Peyer's patch (tissue), 4 donors: ENCODE measurements around the gene TMEM164. TPM values are rescaled to one million over a fixed set of nuclear protein-coding genes. Genes with fewer than 3 reads are reported as not detected.
A peak's percentile ranks its signal among the peaks of the same experiment; 100 is the strongest.
"Not testable (repeated sequence)": the region's sequence is repeated elsewhere in the genome, so short reads cannot be mapped to it uniquely, and the experiment has no call there.

Experiments used
- DNase-seq, 3 donors: peaks; one replicate each; pipeline ENCODE4 v3.0.0-alpha.2; 2017 to 2019
- H3K27ac ChIP-seq, 4 donors: fragments of 200-600 bp; sonication (generic); one replicate each; pipeline ENCODE4 v1.5.1; 2016 to 2019
- H3K27me3 ChIP-seq, 2 donors: fragments of 200-600 bp; sonication (generic); one replicate each; pipeline ENCODE4 v1.5.1; 2019
- H3K36me3 ChIP-seq, 3 donors: fragments of 200-600 bp; sonication (generic); one replicate each; pipeline ENCODE4 v1.5.1; 2016 to 2019
- H3K4me1 ChIP-seq, 4 donors: fragments of 200-600 bp; sonication (generic); one replicate each; pipeline ENCODE4 v1.5.1; 2016 to 2019
- H3K4me3 ChIP-seq, 4 donors: fragments of 200-600 bp; sonication (generic); 1 replicate in 3 of 4; 2 replicates in 1 of 4; pipeline ENCODE4 v1.5.1; 2016 to 2019; ENCODE audit warnings: mild to moderate bottlenecking in 1 of 4
- H3K9me3 ChIP-seq, 4 donors: fragments of 200-600 bp; sonication (generic); one replicate each; pipeline ENCODE4 v1.5.1; 2016 to 2019; ENCODE audit warnings: mild to moderate bottlenecking in 1 of 4
- CTCF ChIP-seq, 6 experiments: fragments of 450-650 bp in 4 of 6; fragments of 200-600 bp in 2 of 6; sonication (generic) in 1 of 6; IDR thresholded peaks; one replicate each; pipeline ENCODE4 v1.5.1; 2017 to 2019; ENCODE audit warnings: antibody characterized with exemption in 6 of 6, mild to moderate bottlenecking in 3 of 6, moderate library complexity in 1 of 6
- POLR2A ChIP-seq, 2 donors: fragments of 450-650 bp; IDR thresholded peaks; one replicate each; pipeline ENCODE4 v1.5.1; 2017; ENCODE audit warnings: antibody characterized with exemption in 2 of 2, mild to moderate bottlenecking in 2 of 2, moderate library complexity in 2 of 2
- total RNA-seq, 4 donors: library from RNA; depleted of rRNA; stranded (reverse); fragments of >200 nt; gene quantifications; one replicate each; pipeline ENCODE4 v1.1.0, GENCODE V29; 2016

Gene TMEM164
- total RNA-seq, 4 donors from 2014 or later = 25.6 to 79.7 (median 73.8) TPM

- TF ChIP-seq CTCF (IDR thresholded peaks at IDR 0.05) (peak; percentile 14 to 71 (median 54)), POLR2A (IDR thresholded peaks at IDR 0.05) (no peak)
- H3K9me3 ChIP-seq = no peaks in the 10 kb centered on the region
- H3K27me3 ChIP-seq = no peaks in the 10 kb centered on the region
- H3K27ac ChIP-seq = no peak overlapping the region
- no peaks in the 10 kb centered on the region for H3K4me1 ChIP-seq
- no peak overlapping the region for H3K4me3 ChIP-seq
- DNase-seq = peak in 2 of 3 donors; percentile 22 to 64
- no peaks in the 10 kb centered on the region for H3K36me3 ChIP-seq
Measured at GRCh38 chrX:110146521-110146920, 143.6 kb downstream of the TMEM164 start.

- DNase-seq = no peak
- Histone ChIP-seq H3K36me3 (no peaks in the 10 kb centered on the region), H3K9me3 (no peaks in the 10 kb centered on the region), H3K4me1 (no peaks in the 10 kb centered on the region), H3K27me3 (no peaks in the 10 kb centered on the region), H3K4me3 (no peak overlapping the region), H3K27ac (no peak overlapping the region)
- TF ChIP-seq POLR2A (IDR thresholded peaks at IDR 0.05) = no peak
Measured at GRCh38 chrX:110153244-110153643, 150.3 kb downstream of the TMEM164 start.

GRCh38 chrX:110153896-110154295 lies 151.0 kb downstream of the TMEM164 start:
- DNase-seq = no peak
- H3K4me3 ChIP-seq = no peak overlapping the region
- H3K9me3 ChIP-seq = no peaks in the 10 kb centered on the region
- H3K4me1 ChIP-seq = no peaks in the 10 kb centered on the region
- H3K36me3 ChIP-seq = no peaks in the 10 kb centered on the region
- no peaks in the 10 kb centered on the region for H3K27me3 ChIP-seq
- TF ChIP-seq CTCF (IDR thresholded peaks at IDR 0.05) (no peak), POLR2A (IDR thresholded peaks at IDR 0.05) (no peak)
- no peak overlapping the region for H3K27ac ChIP-seq

GRCh38 chrX:110154328-110154727 lies 151.4 kb downstream of the TMEM164 start:
- H3K9me3 ChIP-seq, H3K27ac ChIP-seq, H3K4me3 ChIP-seq, DNase-seq, H3K36me3 ChIP-seq, H3K27me3 ChIP-seq, H3K4me1 ChIP-seq: not testable (repeated sequence)

- Histone ChIP-seq H3K27me3 (no peaks in the 10 kb centered on the region), H3K4me1 (no peaks in the 10 kb centered on the region), H3K36me3 (no peaks in the 10 kb centered on the region), H3K27ac (no peak overlapping the region), H3K4me3 (no peak overlapping the region), H3K9me3 (no peaks in the 10 kb centered on the region)
- DNase-seq = no peak
- TF ChIP-seq POLR2A (IDR thresholded peaks at IDR 0.05) (no peak), CTCF (IDR thresholded peaks at IDR 0.05) (no peak)
Measured at GRCh38 chrX:110155759-110156158, 152.8 kb downstream of the TMEM164 start.

GRCh38 chrX:110156167-110156754 lies 153.3 kb downstream of the TMEM164 start:
- TF ChIP-seq POLR2A (IDR thresholded peaks at IDR 0.05) = no peak
- TF ChIP-seq CTCF (IDR thresholded peaks at IDR 0.05) = peak; percentile 43 to 54 (median 48)

GRCh38 chrX:110157444-110157843 lies 154.5 kb downstream of the TMEM164 start:
- Histone ChIP-seq H3K9me3 (no peaks in the 10 kb centered on the region), H3K4me1 (no peaks in the 10 kb centered on the region), H3K36me3 (no peaks in the 10 kb centered on the region), H3K27me3 (no peaks in the 10 kb centered on the region), H3K27ac (no peak overlapping the region), H3K4me3 (no peak overlapping the region)
- DNase-seq = no peak
- no peak for TF ChIP-seq CTCF (IDR thresholded peaks at IDR 0.05)

More at GRCh38 chrX:110156167-110156754, 153.3 kb downstream of the TMEM164 start:
- no peaks in the 10 kb centered on the region for H3K4me1 ChIP-seq
- no peak for DNase-seq
- no peaks in the 10 kb centered on the region for H3K36me3 ChIP-seq
- no peaks in the 10 kb centered on the region for H3K9me3 ChIP-seq
- no peak overlapping the region for H3K27ac ChIP-seq
- no peaks in the 10 kb centered on the region for H3K27me3 ChIP-seq
- H3K4me3 ChIP-seq = no peak overlapping the region
